Right lobe of liver (tissue), 6 donors: ENCODE measurements around the gene IFIT1. TPM values are rescaled to one million over a fixed set of nuclear protein-coding genes. Genes with fewer than 3 reads are reported as not detected.
A peak's percentile ranks its signal among the peaks of the same experiment; 100 is the strongest.
"Not testable (repeated sequence)": the region's sequence is repeated elsewhere in the genome, so short reads cannot be mapped to it uniquely, and the experiment has no call there.

Experiments
- ATAC-seq, 4 donors: fragments of 200-7000 bp; cut with Tn5 transposase; one replicate each; pipeline ENCODE4 v1.9.1; 2020; ENCODE audit warnings: mild to moderate bottlenecking in 4 of 4, moderate library complexity in 4 of 4
- DNase-seq, 3 donors: peaks; one replicate each; pipeline ENCODE4 v3.0.0-alpha.2; 2020
- H3K27ac ChIP-seq, 3 donors: fragments of 200-600 bp; one replicate each; pipeline ENCODE4 v1.8.0; 2022
- H3K27me3 ChIP-seq, 2 donors: fragments of 200-600 bp; one replicate each; pipeline ENCODE4 v1.8.0; 2022
- H3K36me3 ChIP-seq, 4 donors: fragments of 200-600 bp; sonication (generic) in 1 of 4; one replicate each; pipeline versions ENCODE4 v1.5.1 to v1.8.0; 2017 to 2022; ENCODE audit warnings: control low read depth in 1 of 4
- H3K4me1 ChIP-seq, 4 donors: fragments of 200-600 bp; sonication (generic) in 1 of 4; one replicate each; pipeline versions ENCODE4 v1.5.1 to v1.8.0; 2017 to 2022; ENCODE audit warnings: control low read depth in 1 of 4
- H3K4me3 ChIP-seq, 3 donors: fragments of 200-600 bp; one replicate each; pipeline ENCODE4 v1.8.0; 2022
- H3K9me3 ChIP-seq, 4 donors: fragments of 200-600 bp; sonication (generic) in 1 of 4; one replicate each; pipeline versions ENCODE4 v1.5.1 to v1.8.0; 2017 to 2022; ENCODE audit warnings: control low read depth in 1 of 4
- POLR2A ChIP-seq: fragments of 450-650 bp; IDR thresholded peaks from one replicate; pipeline ENCODE4 v1.6.1; 2017; ENCODE audit warnings: antibody characterized with exemption, mild to moderate bottlenecking
- WGBS: methylation state at CpG from one replicate; pipeline ENCODE4 v1.1.6; 2018; ENCODE audit warnings: low coverage, low lambda C conversion rate; ENCODE audit not compliant: insufficient coverage; ENCODE audit errors: missing lambda C conversion rate; 5-methylcytosine and 5-hydroxymethylcytosine counted together
- intact Hi-C, 2 donors: fragments of 100-400 bp; cut with DNase I; formaldehyde crosslinking; loops; one replicate each; pipeline versions ENCODE4 v1.11.2 to v1.14.1; 2022
- total RNA-seq, 6 experiments: library from RNA; depleted of rRNA in 2 of 6; stranded (reverse); fragments of >200 nt in 2 of 6; fragmentation: NEBNext Ultra II Directional in 3 of 6; extraction: Animal tissue kit (Norgen Biotek cat#: 25700) in 3 of 6; gene quantifications; one replicate each; pipeline versions ENCODE4 v1.1.0 to v1.2.4, GENCODE V29; 2016 to 2023
- TF ChIP-seq, protein P1 (sequence below), 4 donors: fragments of 200-600 bp in 3 of 4; fragments of 450-650 bp in 1 of 4; IDR thresholded peaks; one replicate each; pipeline versions ENCODE4 v1.5.1 to v1.8.0; 2016 to 2022; ENCODE audit warnings: antibody characterized with exemption in 4 of 4, mild to moderate bottlenecking in 2 of 4
- donor health status: DM: no; HTN: yes; CAD: no.
- donor health status: DM: no; HTN: no; CAD: no.
- donor health status: DM: no; HTN: no; CAD: no.
- donor health status: DM: no; HTN: yes; CAD: no.
- donor health status: DM: no; HTN: yes; CAD: no.

Gene IFIT1
- total RNA-seq, 6 experiments from 2014 or later: 3.6 to 12.9 (median 10.0) TPM

GRCh38 chr10:89438525-89438924 lies 46.1 kb downstream of the IFIT1 start:
- Histone ChIP-seq H3K27me3 (no peaks in the 10 kb centered on the region), H3K9me3 (no peaks in the 10 kb centered on the region), H3K27ac (no peak overlapping the region), H3K4me1 (peaks cover 0 to 8% (median 0%) of the 10 kb centered on the region in 4 donors), H3K4me3 (no peak overlapping the region), H3K36me3 (no peaks in the 10 kb centered on the region)
- ATAC-seq: no peak
- no peak for TF ChIP-seq POLR2A
- TF ChIP-seq, protein P1, sequence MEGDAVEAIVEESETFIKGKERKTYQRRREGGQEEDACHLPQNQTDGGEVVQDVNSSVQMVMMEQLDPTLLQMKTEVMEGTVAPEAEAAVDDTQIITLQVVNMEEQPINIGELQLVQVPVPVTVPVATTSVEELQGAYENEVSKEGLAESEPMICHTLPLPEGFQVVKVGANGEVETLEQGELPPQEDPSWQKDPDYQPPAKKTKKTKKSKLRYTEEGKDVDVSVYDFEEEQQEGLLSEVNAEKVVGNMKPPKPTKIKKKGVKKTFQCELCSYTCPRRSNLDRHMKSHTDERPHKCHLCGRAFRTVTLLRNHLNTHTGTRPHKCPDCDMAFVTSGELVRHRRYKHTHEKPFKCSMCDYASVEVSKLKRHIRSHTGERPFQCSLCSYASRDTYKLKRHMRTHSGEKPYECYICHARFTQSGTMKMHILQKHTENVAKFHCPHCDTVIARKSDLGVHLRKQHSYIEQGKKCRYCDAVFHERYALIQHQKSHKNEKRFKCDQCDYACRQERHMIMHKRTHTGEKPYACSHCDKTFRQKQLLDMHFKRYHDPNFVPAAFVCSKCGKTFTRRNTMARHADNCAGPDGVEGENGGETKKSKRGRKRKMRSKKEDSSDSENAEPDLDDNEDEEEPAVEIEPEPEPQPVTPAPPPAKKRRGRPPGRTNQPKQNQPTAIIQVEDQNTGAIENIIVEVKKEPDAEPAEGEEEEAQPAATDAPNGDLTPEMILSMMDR (IDR thresholded peaks at IDR 0.05): no peak
- 97% methylated on average over 3 of the region's 4 CpGs for WGBS
- DNase-seq: no peak
- intact Hi-C loops: no loop called here

DNA sequence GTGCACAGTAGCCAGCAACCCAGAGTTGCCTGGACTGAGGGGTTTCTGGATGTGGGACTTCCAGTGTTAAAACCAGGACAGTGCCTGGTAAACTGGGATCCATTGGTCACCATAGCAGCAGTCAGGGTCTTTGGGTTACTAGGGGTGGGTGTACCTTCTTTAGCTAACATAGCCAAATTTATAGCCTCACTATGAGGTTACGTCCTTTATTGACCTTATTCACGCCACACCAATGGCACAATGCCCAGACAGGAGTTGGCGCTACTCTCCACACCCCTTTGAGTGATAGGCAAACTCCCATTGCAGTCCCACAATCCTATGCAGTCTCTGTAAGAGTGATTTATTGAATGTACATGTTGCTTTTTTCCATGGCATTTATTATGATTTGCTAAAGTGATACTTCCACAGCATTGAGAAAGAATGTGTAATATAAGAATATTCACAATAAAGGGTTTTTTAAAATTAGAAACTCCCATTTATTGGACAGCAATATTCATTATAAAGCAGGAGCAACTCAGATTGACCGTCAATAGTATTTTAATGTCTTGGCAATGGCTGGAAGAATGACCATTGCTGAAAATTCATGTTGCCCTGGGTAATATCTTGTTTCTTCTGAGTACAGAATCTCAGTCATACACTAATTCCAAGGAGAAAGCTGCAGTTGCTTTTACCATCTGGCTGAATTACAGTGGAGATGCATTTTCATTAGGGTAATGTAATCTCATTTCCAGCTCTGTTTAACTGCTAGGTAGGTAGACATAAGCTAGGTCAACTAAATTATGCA lies 48.0 kb downstream of the IFIT1 start:
- ATAC-seq (peak; percentile 81 to 99 (median 98)), DNase-seq (peak; percentile 74 to 81 (median 80))
- Histone ChIP-seq H3K27ac (no peak overlapping the region), H3K4me1 (peaks cover 0 to 8% (median 0%) of the 10 kb centered on the region in 4 donors), H3K36me3 (no peaks in the 10 kb centered on the region), H3K4me3 (no peak overlapping the region), H3K27me3 (no peaks in the 10 kb centered on the region), H3K9me3 (no peaks in the 10 kb centered on the region)
- intact Hi-C loops: no loop called here
- TF ChIP-seq POLR2A: no peak
- TF ChIP-seq, protein P1 (IDR thresholded peaks at IDR 0.05): no peak
- WGBS: 82% methylated on average over 4 of the region's 4 CpGs

DNA sequence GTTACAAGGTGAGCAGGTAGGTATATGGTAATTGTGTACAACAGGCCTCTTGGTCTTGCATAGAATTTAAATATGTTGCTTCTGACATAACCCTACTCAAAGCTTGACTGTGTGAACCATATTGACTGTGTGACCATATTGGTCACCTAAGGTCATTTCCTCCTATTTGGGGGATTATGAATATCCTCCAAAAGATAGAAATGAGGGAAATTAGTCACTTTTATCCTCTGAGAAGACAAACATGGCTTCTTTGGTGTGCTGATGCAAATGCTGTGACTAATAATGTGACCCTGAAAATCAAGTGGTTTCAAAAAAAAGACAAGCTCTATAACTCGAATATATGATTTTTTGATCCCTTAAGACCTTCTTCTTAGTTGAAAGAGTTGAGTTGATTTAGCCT lies 49.9 kb downstream of the IFIT1 start:
- DNase-seq (no peak), ATAC-seq (no peak)
- TF ChIP-seq, protein P1 (IDR thresholded peaks at IDR 0.05): no peak
- TF ChIP-seq POLR2A: no peak
- Histone ChIP-seq H3K4me1 (peaks cover 0 to 8% (median 0%) of the 10 kb centered on the region in 4 donors), H3K27ac (no peak overlapping the region), H3K4me3 (no peak overlapping the region), H3K36me3 (no peaks in the 10 kb centered on the region), H3K27me3 (no peaks in the 10 kb centered on the region), H3K9me3 (no peaks in the 10 kb centered on the region)
- intact Hi-C loops: no loop called here
- 58% methylated on average over 1 of the region's 1 CpG for WGBS

DNA sequence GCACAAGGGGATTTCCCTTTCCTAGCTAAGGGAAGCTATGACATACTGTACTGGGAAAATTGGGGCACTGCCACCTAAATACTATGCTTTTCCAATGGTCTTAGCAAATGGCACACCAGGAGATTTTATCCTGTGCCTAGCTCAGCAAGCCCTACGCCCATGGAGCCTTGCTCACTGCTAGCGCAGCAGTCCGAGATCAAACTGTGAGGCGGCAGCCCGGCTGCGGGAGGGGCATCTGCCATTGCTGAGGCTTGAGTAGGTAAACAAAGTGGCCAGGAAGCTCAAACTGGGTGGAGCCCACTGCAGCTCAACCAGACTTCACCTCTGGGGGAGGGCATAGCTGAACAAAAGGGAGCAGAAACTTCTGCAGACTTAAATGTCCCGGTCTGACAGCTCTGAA lies 52.4 kb downstream of the IFIT1 start:
- DNase-seq, intact Hi-C loops: not testable (repeated sequence)
- 60% methylated on average over 1 of the region's 7 CpGs for WGBS

DNA sequence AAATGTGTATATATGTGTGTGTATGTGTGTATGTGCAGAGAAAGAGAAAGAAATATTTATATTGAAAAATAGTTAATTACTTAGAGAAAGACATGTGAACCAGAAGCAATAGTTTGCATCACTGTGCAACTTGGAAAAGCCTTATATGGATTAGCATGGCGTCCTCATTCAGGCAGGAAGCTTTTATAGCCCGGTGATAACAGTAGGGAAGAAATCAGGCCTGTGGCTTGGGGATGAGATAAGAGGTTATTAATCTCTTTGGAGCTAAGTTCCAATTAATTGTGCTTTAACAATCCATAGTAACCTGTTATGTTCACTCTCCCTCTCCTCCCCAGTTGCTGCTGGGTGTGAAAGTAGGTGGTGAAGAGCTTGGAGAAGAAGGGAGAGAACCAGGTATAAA lies 58.5 kb downstream of the IFIT1 start:
- WGBS: 73% methylated on average over 2 of the region's 2 CpGs
- intact Hi-C loops: no loop called here
- no peaks in the 10 kb centered on the region for H3K9me3 ChIP-seq
- TF ChIP-seq POLR2A: no peak
- TF ChIP-seq, protein P1 (IDR thresholded peaks at IDR 0.05): no peak
- no peak overlapping the region for H3K4me3 ChIP-seq
- DNase-seq (no peak), ATAC-seq (no peak)
- H3K27ac ChIP-seq: no peak overlapping the region
- H3K4me1 ChIP-seq: no peaks in the 10 kb centered on the region
- H3K36me3 ChIP-seq: no peaks in the 10 kb centered on the region
- H3K27me3 ChIP-seq: no peaks in the 10 kb centered on the region

More for the DNA sequence above, 52.4 kb downstream of the IFIT1 start:
- peak in 2 of 4 donors; percentile 41 to 67 for ATAC-seq
- H3K4me1 ChIP-seq, H3K27me3 ChIP-seq, H3K9me3 ChIP-seq, H3K27ac ChIP-seq, H3K4me3 ChIP-seq, H3K36me3 ChIP-seq: not testable (repeated sequence)
